ENCODE results near the gene TCHP.

The TCHP gene

GRCh38 chr12:109950625-109951024 is 50.6 kb downstream of the TCHP start:
- no peak overlapping the region for H3K4me3 ChIP-seq (ENCODE audit: low read length in 2 of 2)
- H3K36me3 ChIP-seq (ENCODE audit: control insufficient read depth in 2 of 2, insufficient read depth in 2 of 2, low read length in 2 of 2): peaks cover 39 to 45% of the 10 kb centered on the region in 2 donors
- no peaks in the 10 kb centered on the region for H3K27me3 ChIP-seq (ENCODE audit: control insufficient read depth in 1 of 2, insufficient read depth in 2 of 2, low read length in 2 of 2)
- no peak overlapping the region for H3K9ac ChIP-seq (ENCODE audit: low read length in 2 of 2)
- H3K27ac ChIP-seq (ENCODE audit: low read length): peak overlapping the region; percentile 62
- no peaks in the 10 kb centered on the region for H3K9me3 ChIP-seq (ENCODE audit: control insufficient read depth in 2 of 2, low read length in 2 of 2)
- H3K4me1 ChIP-seq (ENCODE audit: control insufficient read depth, insufficient read depth, low read length): peaks cover 41% of the 10 kb centered on the region

- Histone ChIP-seq H3K4me3 (ENCODE audit: low read length in 2 of 2) (no peak overlapping the region), H3K9me3 (ENCODE audit: control insufficient read depth in 2 of 2, low read length in 2 of 2) (no peaks in the 10 kb centered on the region), H3K27ac (ENCODE audit: low read length) (peak overlapping the region; percentile 62), H3K4me1 (ENCODE audit: control insufficient read depth, insufficient read depth, low read length) (peaks cover 41% of the 10 kb centered on the region), H3K9ac (ENCODE audit: low read length in 2 of 2) (no peak overlapping the region), H3K36me3 (ENCODE audit: control insufficient read depth in 2 of 2, insufficient read depth in 2 of 2, low read length in 2 of 2) (peaks cover 40 to 47% of the 10 kb centered on the region in 2 donors), H3K27me3 (ENCODE audit: control insufficient read depth in 1 of 2, insufficient read depth in 2 of 2, low read length in 2 of 2) (no peaks in the 10 kb centered on the region)
Measured at GRCh38 chr12:109951136-109951535, 51.1 kb downstream of the TCHP start.

- peaks cover 41% of the 10 kb centered on the region for H3K4me1 ChIP-seq (ENCODE audit: control insufficient read depth, insufficient read depth, low read length)
- H3K4me3 ChIP-seq (ENCODE audit: low read length in 2 of 2): no peak overlapping the region
- peak overlapping the region; percentile 0 for H3K27ac ChIP-seq (ENCODE audit: low read length)
- no peaks in the 10 kb centered on the region for H3K9me3 ChIP-seq (ENCODE audit: control insufficient read depth in 2 of 2, low read length in 2 of 2)
- peaks cover 39 to 47% of the 10 kb centered on the region in 2 donors for H3K36me3 ChIP-seq (ENCODE audit: control insufficient read depth in 2 of 2, insufficient read depth in 2 of 2, low read length in 2 of 2)
- no peak overlapping the region for H3K9ac ChIP-seq (ENCODE audit: low read length in 2 of 2)
- H3K27me3 ChIP-seq (ENCODE audit: control insufficient read depth in 1 of 2, insufficient read depth in 2 of 2, low read length in 2 of 2): no peaks in the 10 kb centered on the region
Measured at GRCh38 chr12:109951751-109952150, 51.7 kb downstream of the TCHP start.

GRCh38 chr12:109952160-109952858 is 52.2 kb downstream of the TCHP start:
- Histone ChIP-seq H3K36me3 (ENCODE audit: control insufficient read depth in 2 of 2, insufficient read depth in 2 of 2, low read length in 2 of 2) (peaks cover 38 to 42% of the 10 kb centered on the region in 2 donors), H3K9me3 (ENCODE audit: control insufficient read depth in 2 of 2, low read length in 2 of 2) (no peaks in the 10 kb centered on the region), H3K9ac (ENCODE audit: low read length in 2 of 2) (no peak overlapping the region), H3K4me1 (ENCODE audit: control insufficient read depth, insufficient read depth, low read length) (peaks cover 36% of the 10 kb centered on the region), H3K27ac (ENCODE audit: low read length) (peak overlapping the region; percentile 0), H3K27me3 (ENCODE audit: control insufficient read depth in 1 of 2, insufficient read depth in 2 of 2, low read length in 2 of 2) (no peaks in the 10 kb centered on the region), H3K4me3 (ENCODE audit: low read length in 2 of 2) (no peak overlapping the region)

GRCh38 chr12:109952873-109953272 is 52.8 kb downstream of the TCHP start:
- H3K36me3 ChIP-seq (ENCODE audit: control insufficient read depth in 2 of 2, insufficient read depth in 2 of 2, low read length in 2 of 2): peaks cover 38 to 39% of the 10 kb centered on the region in 2 donors

GRCh38 chr12:109953656-109954055 is 53.6 kb downstream of the TCHP start:
- Histone ChIP-seq H3K9ac (ENCODE audit: low read length in 2 of 2) (no peak overlapping the region), H3K27ac (ENCODE audit: low read length) (no peak overlapping the region), H3K4me3 (ENCODE audit: low read length in 2 of 2) (no peak overlapping the region), H3K36me3 (ENCODE audit: control insufficient read depth in 2 of 2, insufficient read depth in 2 of 2, low read length in 2 of 2) (peaks cover 33 to 40% of the 10 kb centered on the region in 2 donors), H3K4me1 (ENCODE audit: control insufficient read depth, insufficient read depth, low read length) (peaks cover 29% of the 10 kb centered on the region), H3K27me3 (ENCODE audit: control insufficient read depth in 1 of 2, insufficient read depth in 2 of 2, low read length in 2 of 2) (no peaks in the 10 kb centered on the region), H3K9me3 (ENCODE audit: control insufficient read depth in 2 of 2, low read length in 2 of 2) (no peaks in the 10 kb centered on the region)

More at GRCh38 chr12:109952873-109953272, 52.8 kb downstream of the TCHP start:
- H3K27ac ChIP-seq (ENCODE audit: low read length): peak overlapping the region; percentile 0
- no peaks in the 10 kb centered on the region for H3K9me3 ChIP-seq (ENCODE audit: control insufficient read depth in 2 of 2, low read length in 2 of 2)
- no peaks in the 10 kb centered on the region for H3K27me3 ChIP-seq (ENCODE audit: control insufficient read depth in 1 of 2, insufficient read depth in 2 of 2, low read length in 2 of 2)
- H3K4me3 ChIP-seq (ENCODE audit: low read length in 2 of 2): no peak overlapping the region
- H3K4me1 ChIP-seq (ENCODE audit: control insufficient read depth, insufficient read depth, low read length): peaks cover 35% of the 10 kb centered on the region
- H3K9ac ChIP-seq (ENCODE audit: low read length in 2 of 2): no peak overlapping the region

GRCh38 chr12:109958374-109958773 is 58.3 kb downstream of the TCHP start:
- peaks cover 30 to 34% of the 10 kb centered on the region in 2 donors for H3K36me3 ChIP-seq (ENCODE audit: control insufficient read depth in 2 of 2, insufficient read depth in 2 of 2, low read length in 2 of 2)
- no peak overlapping the region for H3K27ac ChIP-seq (ENCODE audit: low read length)
- no peaks in the 10 kb centered on the region for H3K27me3 ChIP-seq (ENCODE audit: control insufficient read depth in 1 of 2, insufficient read depth in 2 of 2, low read length in 2 of 2)
- no peak overlapping the region for H3K9ac ChIP-seq (ENCODE audit: low read length in 2 of 2)
- no peaks in the 10 kb centered on the region for H3K4me1 ChIP-seq (ENCODE audit: control insufficient read depth, insufficient read depth, low read length)
- H3K4me3 ChIP-seq (ENCODE audit: low read length in 2 of 2): no peak overlapping the region
- no peaks in the 10 kb centered on the region for H3K9me3 ChIP-seq (ENCODE audit: control insufficient read depth in 2 of 2, low read length in 2 of 2)

GRCh38 chr12:109959411-109960093 is 59.5 kb downstream of the TCHP start:
- no peak overlapping the region for H3K4me3 ChIP-seq (ENCODE audit: low read length in 2 of 2)
- H3K9me3 ChIP-seq (ENCODE audit: control insufficient read depth in 2 of 2, low read length in 2 of 2): no peaks in the 10 kb centered on the region
- no peaks in the 10 kb centered on the region for H3K4me1 ChIP-seq (ENCODE audit: control insufficient read depth, insufficient read depth, low read length)
- H3K9ac ChIP-seq (ENCODE audit: low read length in 2 of 2): no peak overlapping the region
- H3K27me3 ChIP-seq (ENCODE audit: control insufficient read depth in 1 of 2, insufficient read depth in 2 of 2, low read length in 2 of 2): no peaks in the 10 kb centered on the region
- no peak overlapping the region for H3K27ac ChIP-seq (ENCODE audit: low read length)
- peaks cover 32 to 37% of the 10 kb centered on the region in 2 donors for H3K36me3 ChIP-seq (ENCODE audit: control insufficient read depth in 2 of 2, insufficient read depth in 2 of 2, low read length in 2 of 2)

- peaks cover 34 to 43% of the 10 kb centered on the region in 2 donors for H3K36me3 ChIP-seq (ENCODE audit: control insufficient read depth in 2 of 2, insufficient read depth in 2 of 2, low read length in 2 of 2)
- no peak overlapping the region for H3K27ac ChIP-seq (ENCODE audit: low read length)
- no peaks in the 10 kb centered on the region for H3K9me3 ChIP-seq (ENCODE audit: control insufficient read depth in 2 of 2, low read length in 2 of 2)
- H3K27me3 ChIP-seq (ENCODE audit: control insufficient read depth in 1 of 2, insufficient read depth in 2 of 2, low read length in 2 of 2): no peaks in the 10 kb centered on the region
- no peak overlapping the region for H3K4me3 ChIP-seq (ENCODE audit: low read length in 2 of 2)
- H3K4me1 ChIP-seq (ENCODE audit: control insufficient read depth, insufficient read depth, low read length): no peaks in the 10 kb centered on the region
- H3K9ac ChIP-seq (ENCODE audit: low read length in 2 of 2): no peak overlapping the region
Measured at GRCh38 chr12:109961201-109961600, 61.1 kb downstream of the TCHP start.

- H3K4me1 ChIP-seq (ENCODE audit: control insufficient read depth, insufficient read depth, low read length): no peaks in the 10 kb centered on the region
- no peaks in the 10 kb centered on the region for H3K9me3 ChIP-seq (ENCODE audit: control insufficient read depth in 2 of 2, low read length in 2 of 2)
- H3K4me3 ChIP-seq (ENCODE audit: low read length in 2 of 2): no peak overlapping the region
- no peaks in the 10 kb centered on the region for H3K27me3 ChIP-seq (ENCODE audit: control insufficient read depth in 1 of 2, insufficient read depth in 2 of 2, low read length in 2 of 2)
- peaks cover 33 to 42% of the 10 kb centered on the region in 2 donors for H3K36me3 ChIP-seq (ENCODE audit: control insufficient read depth in 2 of 2, insufficient read depth in 2 of 2, low read length in 2 of 2)
- H3K9ac ChIP-seq (ENCODE audit: low read length in 2 of 2): no peak overlapping the region
- no peak overlapping the region for H3K27ac ChIP-seq (ENCODE audit: low read length)
Measured at GRCh38 chr12:109961612-109962011, 61.5 kb downstream of the TCHP start.

GRCh38 chr12:109962398-109962797 is 62.3 kb downstream of the TCHP start:
- Histone ChIP-seq H3K4me1 (ENCODE audit: control insufficient read depth, insufficient read depth, low read length) (no peaks in the 10 kb centered on the region), H3K9ac (ENCODE audit: low read length in 2 of 2) (no peak overlapping the region), H3K27ac (ENCODE audit: low read length) (no peak overlapping the region), H3K36me3 (ENCODE audit: control insufficient read depth in 2 of 2, insufficient read depth in 2 of 2, low read length in 2 of 2) (peaks cover 31 to 43% of the 10 kb centered on the region in 2 donors), H3K9me3 (ENCODE audit: control insufficient read depth in 2 of 2, low read length in 2 of 2) (no peaks in the 10 kb centered on the region), H3K27me3 (ENCODE audit: control insufficient read depth in 1 of 2, insufficient read depth in 2 of 2, low read length in 2 of 2) (no peaks in the 10 kb centered on the region), H3K4me3 (ENCODE audit: low read length in 2 of 2) (no peak overlapping the region)

All from stomach smooth muscle (tissue), 2 donors.